HG03045 (cell line): ENCODE results near the gene TRAPPC1.

Experiments
- ATAC-seq: cut with Tn5 transposase; IDR thresholded peaks from one replicate; pipeline ENCODE4 v1.9.1; 2021; ENCODE audit warnings: mild to moderate bottlenecking, moderate library complexity; ENCODE audit not compliant: unreplicated experiment

TRAPPC1 gene

GRCh38 chr17:7903154-7904103 lies 28.3 kb downstream of the TRAPPC1 start:
- no peak for ATAC-seq

GRCh38 chr17:7897773-7898172 lies 34.0 kb downstream of the TRAPPC1 start:
- ATAC-seq: no peak

GRCh38 chr17:7897090-7897489 lies 34.7 kb downstream of the TRAPPC1 start:
- no peak for ATAC-seq

- no peak for ATAC-seq
These were observed 36.9 kb downstream of the TRAPPC1 start for GRCh38 chr17:7894866-7895265.

GRCh38 chr17:7894226-7894625 lies 37.5 kb downstream of the TRAPPC1 start:
- ATAC-seq: no peak

- no peak for ATAC-seq
These were observed 38.4 kb downstream of the TRAPPC1 start for GRCh38 chr17:7893187-7893880.

- ATAC-seq: no peak
These were observed 42.4 kb downstream of the TRAPPC1 start for GRCh38 chr17:7889166-7889955.

- no peak for ATAC-seq
These were observed 43.4 kb downstream of the TRAPPC1 start, which contains the start of gene CHD3 for GRCh38 chr17:7888184-7888920. CHD3 (plus strand) TSS chr17:7888789; CDS start chr17:7889001, 212 bp downstream.

GRCh38 chr17:7887482-7888183 lies 44.1 kb downstream of the TRAPPC1 start:
- peak; percentile 43 for ATAC-seq

- ATAC-seq: no peak
These were observed 44.7 kb downstream of the TRAPPC1 start for GRCh38 chr17:7887038-7887481.

- no peak for ATAC-seq
These were observed 45.3 kb downstream of the TRAPPC1 start for GRCh38 chr17:7886227-7887037.

GRCh38 chr17:7885367-7886226 lies 46.1 kb downstream of the TRAPPC1 start:
- ATAC-seq: peak; percentile 32

- no peak for ATAC-seq
These were observed 47.0 kb downstream of the TRAPPC1 start for GRCh38 chr17:7884581-7885366.

- no peak for ATAC-seq
These were observed 47.9 kb downstream of the TRAPPC1 start for GRCh38 chr17:7883781-7884386.

- ATAC-seq: no peak
These were observed 49.1 kb downstream of the TRAPPC1 start for GRCh38 chr17:7882629-7883028.

GRCh38 chr17:7882068-7882467 lies 49.7 kb downstream of the TRAPPC1 start:
- no peak for ATAC-seq
